Measurements from ENCODE around the gene SYNJ1. TPM values are rescaled to one million over a fixed set of nuclear protein-coding genes. Genes with fewer than 3 reads are reported as not detected.

Gene SYNJ1
- total RNA-seq, 1 experiment from 2014 or later: 4.2 TPM

- ChIA-PET CTCF (no interaction called here), POLR2A (no interaction called here)
- peaks cover 44% of the 10 kb centered on the region for H3K4me1 Mint-ChIP-seq
- no peak overlapping the region for H3K27ac Mint-ChIP-seq
- peak overlapping the region; percentile 100; the same call in 1 of the 2 replicates for H3K4me3 Mint-ChIP-seq
- H3K9me3 Mint-ChIP-seq: no peaks in the 10 kb centered on the region
- peaks cover 56% of the 10 kb centered on the region for H3K36me3 Mint-ChIP-seq
- TF ChIP-seq ZNF219 (CRISPR knock-in tag; IDR thresholded peaks at IDR 0.05; ENCODE audit: borderline replicate concordance) (no peak), NFYB (CRISPR knock-in tag; conservative IDR thresholded peaks at IDR 0.05; ENCODE audit: low read depth) (no peak), SOX15 (CRISPR knock-in tag; IDR thresholded peaks at IDR 0.05) (no peak), GRHL2 (CRISPR knock-in tag; IDR thresholded peaks at IDR 0.05; ENCODE audit: insufficient replicate concordance, severe bottlenecking) (no peak), ERG (CRISPR knock-in tag; IDR thresholded peaks at IDR 0.05) (no peak), E2F4 (CRISPR knock-in tag; IDR thresholded peaks at IDR 0.05; ENCODE audit: borderline replicate concordance, low read depth) (no peak), SP1 (CRISPR knock-in tag; conservative IDR thresholded peaks at IDR 0.05) (no peak), ARID4B (CRISPR knock-in tag; IDR thresholded peaks at IDR 0.05; ENCODE audit: borderline replicate concordance) (no peak), PRRX2 (CRISPR knock-in tag; IDR thresholded peaks at IDR 0.05) (no peak)
- DNase-seq (ENCODE audit: low spot score): no peak
- ATAC-seq: no peak
- H3K27me3 Mint-ChIP-seq (ENCODE audit: low read depth): no peaks in the 10 kb centered on the region; the same call in 1 of the 2 replicates
Measured at GRCh38 chr21:32768530-32768929, 40.7 kb upstream of the SYNJ1 start.

- no peaks in the 10 kb centered on the region for H3K9me3 Mint-ChIP-seq
- H3K27me3 Mint-ChIP-seq (ENCODE audit: low read depth): no peaks in the 10 kb centered on the region
- DNase-seq (ENCODE audit: low spot score): no peak
- ATAC-seq: no peak
- H3K4me3 Mint-ChIP-seq: no peak overlapping the region
- H3K4me1 Mint-ChIP-seq: peaks cover 24% of the 10 kb centered on the region
- POLR2A ChIA-PET: no interaction called here
- 0 out of 2 replicates have a peak overlapping the region, but pooled peaks have one; percentile 7 for H3K27ac Mint-ChIP-seq
- CTCF ChIA-PET: interaction anchor here (1.0 kb wide), 1 partner anchor 61 kb away, joined by 3 read pairs; no protein-coding TSS in a partner anchor
- peaks cover 80% of the 10 kb centered on the region for H3K36me3 Mint-ChIP-seq
- no peak for TF ChIP-seq ZNF121 (CRISPR knock-in tag; IDR thresholded peaks at IDR 0.05)
- TF ChIP-seq MXD4 (CRISPR knock-in tag; IDR thresholded peaks at IDR 0.05; ENCODE audit: borderline replicate concordance): no peak
- TF ChIP-seq FOXP4 (CRISPR knock-in tag; IDR thresholded peaks at IDR 0.05): no peak
- no peak for TF ChIP-seq PRRX2 (CRISPR knock-in tag; IDR thresholded peaks at IDR 0.05)
- no peak for TF ChIP-seq ZNF425 (CRISPR knock-in tag; conservative IDR thresholded peaks at IDR 0.05)
- no peak for TF ChIP-seq NFATC4 (CRISPR knock-in tag; IDR thresholded peaks at IDR 0.05)
- no peak for TF ChIP-seq ATF6 (CRISPR knock-in tag; IDR thresholded peaks at IDR 0.05)
- no peak for TF ChIP-seq FOXJ3 (CRISPR knock-in tag; IDR thresholded peaks at IDR 0.05; ENCODE audit: borderline replicate concordance)
- no peak for TF ChIP-seq HMGXB4 (CRISPR knock-in tag; IDR thresholded peaks at IDR 0.05)
- no peak for TF ChIP-seq ZNF512 (CRISPR knock-in tag; IDR thresholded peaks at IDR 0.05; ENCODE audit: borderline replicate concordance)
Measured at GRCh38 chr21:32765058-32765457, 37.2 kb upstream of the SYNJ1 start.
